GM10847 (cell line): ENCODE data around the gene ARRB1.

ENCODE experiments used
- POLR2A ChIP-seq: IDR thresholded peaks from 2 replicates; pipeline ENCODE4 v1.6.1; 2011; ENCODE audit not compliant: insufficient read length; ENCODE audit errors: extremely low read depth

ARRB1 gene

DNA sequence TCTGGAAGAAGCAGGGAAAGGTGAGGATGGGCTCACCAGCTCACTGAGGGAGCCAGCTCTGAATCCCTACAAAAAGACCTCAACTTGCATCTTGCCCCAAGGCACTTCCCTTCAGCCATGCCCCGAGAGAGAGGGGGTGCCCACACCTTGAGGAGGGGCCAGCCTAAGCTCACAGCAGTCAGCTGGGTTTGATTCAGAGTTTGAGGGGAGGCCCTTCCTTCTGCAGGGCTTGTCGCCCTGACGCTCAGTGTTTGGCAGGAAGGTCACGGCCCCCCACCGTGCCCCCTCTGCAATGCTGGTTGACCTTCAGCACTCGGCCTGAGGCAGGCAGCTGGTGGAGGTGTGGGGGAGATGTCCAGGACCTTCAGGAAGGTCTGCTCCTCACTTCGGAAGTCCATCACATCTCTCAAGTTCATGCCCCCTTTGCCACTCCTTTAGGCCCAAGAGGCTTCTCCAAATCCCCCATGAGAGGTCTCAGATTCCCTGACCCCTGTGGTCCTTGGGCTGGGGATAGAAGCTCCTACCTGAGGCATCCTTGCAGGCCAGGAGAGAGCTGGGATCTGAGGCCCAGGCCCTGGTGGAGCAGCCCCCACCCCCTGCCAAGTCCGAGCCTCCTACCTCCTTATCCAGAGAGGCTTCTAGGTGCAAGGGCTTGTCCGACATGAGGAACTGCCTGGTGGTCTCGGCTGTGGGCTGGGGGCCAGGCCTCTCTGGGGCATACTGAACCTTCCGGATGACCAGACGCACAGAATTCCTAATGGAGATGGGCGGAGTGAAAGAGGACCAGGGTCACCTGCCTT is 73.3 kb downstream of the ARRB1 start:
- TF ChIP-seq POLR2A: no peak

- TF ChIP-seq POLR2A: no peak
Observed at GRCh38 chr11:75277211-75277805, 74.2 kb downstream of the ARRB1 start.

GRCh38 chr11:75276686-75277085 is 74.8 kb downstream of the ARRB1 start:
- TF ChIP-seq POLR2A: no peak

- TF ChIP-seq POLR2A: no peak
Observed at GRCh38 chr11:75276186-75276585, 75.3 kb downstream of the ARRB1 start.

DNA sequence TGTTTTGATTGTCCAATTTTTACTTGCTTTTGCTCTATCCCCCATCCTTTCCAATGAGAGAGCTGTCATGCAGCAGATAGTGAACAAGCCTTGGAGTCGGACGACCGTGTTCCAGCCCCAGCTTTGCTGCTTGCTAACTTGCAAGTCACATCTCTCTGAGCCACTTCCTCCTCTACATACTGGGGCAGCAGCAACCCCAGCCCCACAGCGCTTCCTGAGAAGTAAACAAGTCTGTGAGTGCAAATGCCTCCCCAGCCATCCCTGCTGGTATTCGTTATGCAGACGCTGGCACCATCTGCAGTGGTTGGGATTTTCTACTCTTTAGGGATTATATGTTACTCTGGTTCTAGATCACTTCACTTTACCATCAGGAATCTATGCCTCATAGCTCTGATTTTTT is 75.9 kb downstream of the ARRB1 start:
- no peak for TF ChIP-seq POLR2A

DNA sequence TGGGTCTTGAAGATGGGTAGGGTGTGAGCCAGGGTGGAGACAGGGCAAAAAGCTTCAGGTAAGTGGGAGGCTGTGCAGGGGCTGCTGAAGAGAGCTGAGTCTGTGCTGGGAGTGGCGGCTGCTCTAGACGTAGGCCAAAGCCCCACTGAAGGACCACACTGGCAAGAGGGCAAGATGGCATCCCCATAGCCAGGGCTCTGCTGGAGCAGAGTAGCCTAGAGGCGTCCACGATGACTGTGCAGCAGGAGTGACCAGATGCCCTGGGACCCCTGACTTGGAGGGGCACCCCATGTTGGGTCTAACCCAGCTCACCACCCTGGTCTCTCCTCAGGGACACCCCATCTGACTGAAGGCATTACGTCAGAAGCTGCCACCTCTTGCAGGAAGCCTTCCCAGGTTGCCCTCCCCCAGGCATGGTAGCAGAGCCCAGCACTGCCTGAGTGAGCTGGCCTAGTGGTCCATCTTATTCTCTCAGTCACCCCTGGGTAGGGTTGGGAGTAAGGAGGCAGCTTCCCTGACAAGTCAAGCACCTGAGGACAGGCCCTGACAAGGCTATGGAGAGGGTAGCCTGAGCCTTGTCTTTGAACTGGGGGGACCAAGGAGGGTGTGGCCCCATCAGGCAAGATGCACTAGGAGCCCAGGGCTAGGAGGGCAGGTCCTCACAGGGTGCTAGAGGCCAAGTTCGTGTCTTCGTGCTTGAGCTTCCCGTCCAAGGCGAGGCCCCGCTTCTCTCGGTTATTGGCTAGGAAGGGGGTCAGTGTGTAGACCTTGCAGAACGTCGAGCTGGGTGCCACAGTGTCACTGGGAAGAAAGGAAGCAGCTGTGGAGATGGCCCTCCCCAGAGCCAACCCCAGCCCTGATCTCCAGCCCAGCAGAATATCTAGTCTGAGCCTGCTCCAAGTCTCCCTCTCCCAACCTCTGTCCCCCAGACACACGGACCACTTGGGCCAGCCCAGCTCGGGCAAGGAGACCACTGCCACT is 77.8 kb downstream of the ARRB1 start:
- no peak for TF ChIP-seq POLR2A

- TF ChIP-seq POLR2A: no peak
Observed at GRCh38 chr11:75272821-75273301, 78.6 kb downstream of the ARRB1 start.

DNA sequence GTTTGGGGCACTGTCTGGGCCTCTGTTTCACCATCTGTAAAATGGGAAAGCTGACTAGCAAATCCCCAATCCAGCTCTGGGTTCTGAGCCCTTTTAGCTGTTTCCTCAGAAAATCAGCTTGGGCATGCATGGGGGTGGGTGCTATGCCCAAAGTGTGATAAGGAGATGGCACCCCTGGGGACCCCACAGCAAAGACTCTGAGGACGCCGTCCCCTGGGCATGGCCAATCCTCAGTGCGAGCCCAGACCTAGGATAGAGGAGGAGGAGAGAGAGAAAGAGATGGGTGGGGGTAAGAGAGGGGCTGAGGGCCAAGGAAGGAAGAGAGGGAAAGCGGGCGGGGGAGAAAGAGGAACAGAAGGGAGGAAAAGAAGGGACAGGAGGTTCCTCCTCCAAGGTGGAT is 79.1 kb downstream of the ARRB1 start:
- TF ChIP-seq POLR2A: no peak

- TF ChIP-seq POLR2A: no peak
Observed at GRCh38 chr11:75271730-75272129, 79.7 kb downstream of the ARRB1 start.

- no peak for TF ChIP-seq POLR2A
Observed at GRCh38 chr11:75270896-75271418, 80.5 kb downstream of the ARRB1 start.

DNA sequence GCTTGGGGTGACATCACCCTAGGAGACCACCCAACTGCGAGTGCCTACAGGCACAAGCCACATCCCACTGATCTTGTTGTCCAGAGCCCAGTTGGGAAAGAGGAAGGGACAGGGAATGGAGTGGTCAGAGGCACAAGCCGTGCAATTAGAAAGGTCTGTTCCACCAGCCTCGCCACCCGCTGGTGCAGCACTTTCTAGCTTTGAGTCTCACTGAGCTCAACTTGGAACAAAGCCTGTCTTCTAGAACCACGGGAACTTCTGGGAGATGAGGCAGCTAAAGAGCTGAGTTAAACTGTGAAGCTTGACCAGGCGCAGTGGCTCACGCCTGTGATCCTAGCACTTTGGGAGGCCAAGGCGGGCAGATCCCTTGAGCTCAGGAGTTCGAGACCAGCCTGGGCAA is 81.6 kb downstream of the ARRB1 start:
- TF ChIP-seq POLR2A: no peak

GRCh38 chr11:75269367-75269660 is 82.1 kb downstream of the ARRB1 start:
- no peak for TF ChIP-seq POLR2A

DNA sequence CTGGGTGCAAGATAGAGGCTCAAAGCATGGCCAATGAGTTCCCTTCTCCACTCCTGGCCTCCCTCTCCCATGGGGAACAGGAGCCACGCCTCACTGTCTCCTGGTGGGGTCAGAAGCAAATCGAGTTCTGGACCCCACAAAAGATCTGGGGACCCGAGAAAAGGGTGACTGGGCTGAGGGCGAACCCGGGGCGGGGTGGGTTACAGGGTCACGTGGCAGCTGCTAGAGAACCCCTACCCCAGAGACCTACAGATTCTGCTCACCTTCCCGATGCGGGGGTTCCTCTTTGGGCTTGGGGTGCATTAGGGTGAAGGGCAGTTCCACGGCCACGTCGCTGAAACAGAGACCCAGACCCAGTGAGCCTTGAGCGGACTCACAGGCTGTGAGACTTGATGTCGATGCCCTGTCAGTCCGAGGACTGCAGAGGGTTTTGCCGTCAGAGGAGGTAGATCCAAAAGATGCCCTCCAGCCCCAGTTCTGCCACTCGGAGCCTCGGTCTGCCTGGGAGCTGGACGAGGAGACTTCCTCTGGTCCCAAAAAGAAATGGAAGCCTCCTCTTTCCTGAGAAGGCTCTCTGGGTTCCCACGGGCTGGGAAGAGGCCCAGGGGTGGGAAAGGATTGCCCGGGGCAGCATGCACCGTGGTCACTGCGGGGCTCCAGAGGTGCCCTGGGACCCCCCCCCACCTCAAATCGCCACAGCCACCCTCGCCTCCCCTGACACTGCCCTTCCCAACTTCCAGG is 82.7 kb downstream of the ARRB1 start:
- TF ChIP-seq POLR2A: no peak

GRCh38 chr11:75267171-75267970 is 84.1 kb downstream of the ARRB1 start:
- no peak for TF ChIP-seq POLR2A
